Measurements from ENCODE around the gene SHROOM4.

Gene SHROOM4

GRCh38 chrX:50615570-50616158, 198.3 kb downstream of the SHROOM4 start:
- no peak for DNase-seq (ENCODE audit: low spot score)

DNA sequence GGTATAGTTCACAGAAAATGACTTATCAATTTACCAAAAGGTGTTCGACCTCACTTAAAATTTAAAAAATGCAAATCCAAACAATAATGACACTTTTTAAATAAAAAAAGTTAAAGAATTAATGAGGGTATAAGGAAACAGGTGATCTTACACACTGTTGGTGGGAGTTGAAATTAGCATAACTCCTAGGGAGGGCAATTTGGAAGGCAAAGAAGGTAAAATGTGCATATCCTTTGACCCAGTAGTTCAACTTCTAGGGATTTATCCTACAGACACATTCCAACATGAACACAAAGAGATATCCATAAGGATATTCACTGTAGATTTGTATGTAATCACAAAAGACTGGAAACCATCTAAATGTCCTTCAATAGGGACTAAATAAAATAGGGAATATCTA, 199.5 kb downstream of the SHROOM4 start:
- DNase-seq (ENCODE audit: low spot score) = no peak

DNA sequence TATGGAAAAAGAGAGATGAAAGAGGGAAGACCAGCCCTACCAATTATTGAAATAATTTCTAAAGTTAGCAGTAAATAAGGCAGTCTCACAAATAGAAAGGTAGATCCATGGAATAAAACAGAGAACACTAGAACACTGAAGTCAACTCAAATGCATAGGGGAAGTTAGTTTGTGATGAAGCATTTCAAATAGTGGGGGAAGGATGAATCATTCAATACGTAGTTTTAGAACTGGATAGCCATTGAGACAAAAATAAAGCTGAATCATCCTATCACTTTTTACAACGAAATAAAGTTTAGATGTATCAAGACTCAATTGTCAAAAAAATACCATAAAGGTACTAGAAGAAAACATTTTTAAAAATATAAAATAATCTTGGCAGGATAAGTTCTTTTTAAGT, 200.1 kb downstream of the SHROOM4 start:
- DNase-seq (ENCODE audit: low spot score) = no peak

GRCh38 chrX:50609796-50610195, 204.2 kb downstream of the SHROOM4 start:
- no peak for DNase-seq (ENCODE audit: low spot score)

GRCh38 chrX:50606300-50606950, 207.6 kb downstream of the SHROOM4 start:
- DNase-seq (ENCODE audit: low spot score) = no peak

- no peak for DNase-seq (ENCODE audit: low spot score)
These were observed 217.9 kb downstream of the SHROOM4 start for GRCh38 chrX:50596056-50596455.

DNA sequence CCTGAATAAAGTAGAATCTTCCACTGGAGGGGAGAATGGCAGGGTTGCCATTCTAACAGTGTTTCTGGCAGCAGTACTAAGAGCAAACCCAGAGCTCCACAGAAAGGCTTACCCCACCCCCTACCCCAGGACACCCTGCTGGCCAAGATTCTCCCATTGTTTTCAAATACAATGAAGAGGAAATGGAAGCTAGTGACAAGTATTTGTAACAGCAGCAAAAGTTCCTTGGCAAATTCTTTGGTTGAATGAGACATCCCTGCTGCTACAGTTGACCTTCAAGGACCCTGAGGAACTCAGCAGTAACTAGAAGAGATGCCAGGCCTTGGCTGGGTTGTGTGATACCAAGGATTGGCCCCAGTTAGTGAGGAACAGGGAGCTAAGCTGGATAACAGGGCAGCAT, 219.2 kb downstream of the SHROOM4 start:
- no peak for DNase-seq (ENCODE audit: low spot score)

- no peak for DNase-seq (ENCODE audit: low spot score)
These were observed 227.0 kb downstream of the SHROOM4 start for GRCh38 chrX:50586980-50587379.

- DNase-seq (ENCODE audit: low spot score) = no peak
These were observed 227.6 kb downstream of the SHROOM4 start for GRCh38 chrX:50586407-50586806.

DNA sequence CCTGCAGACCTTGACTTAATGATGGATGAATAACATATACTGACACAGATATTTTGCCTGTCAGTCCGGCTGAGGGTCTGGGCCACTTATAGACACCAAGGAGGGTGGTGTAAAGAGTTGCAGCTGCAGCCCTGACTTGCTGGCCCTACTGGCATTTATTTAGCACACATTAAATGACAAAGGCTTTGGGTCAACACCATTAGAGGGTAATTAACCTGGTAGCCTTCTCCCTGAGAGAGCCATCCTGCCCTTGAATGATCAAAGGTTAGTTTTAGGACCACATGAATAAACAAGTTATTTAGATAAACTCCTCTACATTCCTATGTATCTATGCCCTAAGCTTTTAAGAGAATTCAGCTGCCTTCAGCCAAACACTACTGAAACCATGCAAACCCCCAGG, 232.6 kb downstream of the SHROOM4 start:
- no peak for DNase-seq (ENCODE audit: low spot score)

DNA sequence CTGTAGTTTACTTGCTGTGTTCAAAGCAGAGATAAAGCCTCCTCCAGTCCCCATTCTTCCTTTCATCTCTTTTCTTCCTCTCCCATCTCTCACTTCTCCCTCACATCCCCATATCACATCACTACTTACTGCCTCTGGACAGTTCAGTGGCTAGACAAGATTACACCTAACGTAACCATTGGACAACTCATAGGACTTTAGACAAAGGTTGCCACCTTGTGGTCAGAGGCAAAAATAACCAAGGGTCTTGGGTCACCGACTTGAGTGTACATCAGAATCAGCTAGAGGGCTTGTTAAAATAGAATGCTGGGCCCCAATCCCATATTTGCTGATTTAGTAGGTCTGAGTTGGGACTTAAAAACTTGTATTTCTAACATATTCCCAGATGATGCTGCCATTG, 234.0 kb downstream of the SHROOM4 start:
- DNase-seq (ENCODE audit: low spot score) = peak; percentile 10

- no peak for DNase-seq (ENCODE audit: low spot score)
These were observed 236.7 kb downstream of the SHROOM4 start for GRCh38 chrX:50577326-50577725.

- DNase-seq (ENCODE audit: low spot score) = no peak
These were observed 246.4 kb downstream of the SHROOM4 start for GRCh38 chrX:50567636-50568035.

GRCh38 chrX:50565718-50566117, 248.3 kb downstream of the SHROOM4 start:
- DNase-seq (ENCODE audit: low spot score) = no peak
